Progenitor cell of endocrine pancreas (in vitro differentiated cells): ENCODE data around the gene ACAP2. TPM values are rescaled to one million over a fixed set of nuclear protein-coding genes. Genes with fewer than 3 reads are reported as not detected.
"Not testable (repeated sequence)": the region's sequence is repeated elsewhere in the genome, so short reads cannot be mapped to it uniquely, and the experiment has no call there.

Experiments used
- DNase-seq: peaks from one replicate; pipeline ENCODE4 v3.0.0; 2021; ENCODE audit warnings: low spot score; ENCODE audit not compliant: unreplicated experiment
- H3K27ac Mint-ChIP-seq: 2 replicates; pipeline ENCODE4 v1.8.0; 2021; ENCODE audit warnings: mild to moderate bottlenecking, moderate library complexity, mixed read lengths
- H3K27me3 Mint-ChIP-seq: 2 replicates; pipeline ENCODE4 v1.8.0; 2021; ENCODE audit warnings: mixed read lengths
- H3K36me3 Mint-ChIP-seq: 2 replicates; pipeline ENCODE4 v1.8.0; 2022; ENCODE audit warnings: mixed read lengths; ENCODE audit not compliant: insufficient read depth
- H3K4me1 Mint-ChIP-seq: 2 replicates; pipeline ENCODE4 v1.8.0; 2021; ENCODE audit warnings: low read depth, mixed read lengths
- H3K4me3 Mint-ChIP-seq: 2 replicates; pipeline ENCODE4 v1.8.0; 2021; ENCODE audit warnings: low read depth, mild to moderate bottlenecking, moderate library complexity, mixed read lengths
- H3K9me3 Mint-ChIP-seq: 2 replicates; pipeline ENCODE4 v1.8.0; 2021; ENCODE audit warnings: low read depth, mixed read lengths
- CTCF ChIP-seq: fragments of 200-600 bp; sonication (generic); IDR thresholded peaks from one replicate; pipeline ENCODE4 v1.5.0; 2021; ENCODE audit warnings: antibody characterized with exemption, mild to moderate bottlenecking; ENCODE audit not compliant: unreplicated experiment
- total RNA-seq: library from RNA; stranded (reverse); gene quantifications from 2 replicates; pipeline ENCODE4 v1.2.1, GENCODE V29; 2021

ACAP2 gene
- total RNA-seq, 1 donor from 2014 or later = 34.2 TPM

GRCh38 chr3:195467641-195468390, 25.0 kb upstream of the ACAP2 start:
- Mint-ChIP-seq H3K9me3 (no peaks in the 10 kb centered on the region), H3K4me1 (no peaks in the 10 kb centered on the region), H3K27ac (no peak overlapping the region), H3K36me3 (no peaks in the 10 kb centered on the region), H3K27me3 (no peaks in the 10 kb centered on the region), H3K4me3 (no peak overlapping the region)
- DNase-seq = no peak
- TF ChIP-seq CTCF = no peak

DNA sequence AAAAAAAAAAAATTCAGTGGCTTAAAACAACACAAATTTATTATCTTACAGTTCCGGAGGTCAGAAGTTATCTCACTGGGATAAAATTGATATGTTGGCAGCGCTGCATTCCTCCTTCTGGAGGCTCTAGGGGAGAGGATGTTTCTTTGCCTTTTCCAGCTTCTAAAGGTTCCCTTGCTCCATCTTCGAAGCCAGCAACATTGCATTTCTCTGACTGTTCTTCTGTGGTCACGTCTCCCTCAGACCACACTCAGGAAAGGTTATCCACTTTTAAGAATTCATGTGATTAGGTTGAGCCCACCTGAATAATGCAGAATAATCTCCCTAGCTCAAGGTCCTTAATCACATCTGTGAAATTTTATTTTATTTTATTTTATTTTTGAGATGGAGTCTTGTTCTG, 23.4 kb upstream of the ACAP2 start:
- Mint-ChIP-seq H3K9me3 (no peaks in the 10 kb centered on the region), H3K27me3 (no peaks in the 10 kb centered on the region), H3K36me3 (no peaks in the 10 kb centered on the region), H3K4me3 (no peak overlapping the region), H3K4me1 (no peaks in the 10 kb centered on the region), H3K27ac (no peak overlapping the region)
- DNase-seq = no peak
- no peak for TF ChIP-seq CTCF

- H3K4me3 Mint-ChIP-seq, H3K4me1 Mint-ChIP-seq, H3K27me3 Mint-ChIP-seq, H3K36me3 Mint-ChIP-seq, H3K27ac Mint-ChIP-seq, DNase-seq, H3K9me3 Mint-ChIP-seq: not testable (repeated sequence)
These were observed 20.1 kb upstream of the ACAP2 start for GRCh38 chr3:195462922-195463321.

GRCh38 chr3:195462308-195462610, 19.4 kb upstream of the ACAP2 start:
- no peak overlapping the region for H3K4me3 Mint-ChIP-seq
- no peak for TF ChIP-seq CTCF
- no peak for DNase-seq
- no peak overlapping the region for H3K27ac Mint-ChIP-seq
- H3K27me3 Mint-ChIP-seq = no peaks in the 10 kb centered on the region
- no peaks in the 10 kb centered on the region for H3K36me3 Mint-ChIP-seq
- peaks cover 5% of the 10 kb centered on the region for H3K4me1 Mint-ChIP-seq
- no peaks in the 10 kb centered on the region for H3K9me3 Mint-ChIP-seq

GRCh38 chr3:195461594-195462307, 18.9 kb upstream of the ACAP2 start:
- no peak overlapping the region for H3K4me3 Mint-ChIP-seq
- no peaks in the 10 kb centered on the region for H3K36me3 Mint-ChIP-seq
- TF ChIP-seq CTCF = no peak
- peak overlapping the region; percentile 45 for H3K27ac Mint-ChIP-seq
- H3K27me3 Mint-ChIP-seq = no peaks in the 10 kb centered on the region
- no peak for DNase-seq
- no peaks in the 10 kb centered on the region for H3K9me3 Mint-ChIP-seq
- H3K4me1 Mint-ChIP-seq = peaks cover 5% of the 10 kb centered on the region
